ENCODE measurements around the gene LAMA3. TPM values are rescaled to one million over a fixed set of nuclear protein-coding genes. Genes with fewer than 3 reads are reported as not detected.

LAMA3 gene
- total and polyA plus RNA-seq, 2 experiments from 2014 or later, result 3.9 to 4.9 TPM

DNA sequence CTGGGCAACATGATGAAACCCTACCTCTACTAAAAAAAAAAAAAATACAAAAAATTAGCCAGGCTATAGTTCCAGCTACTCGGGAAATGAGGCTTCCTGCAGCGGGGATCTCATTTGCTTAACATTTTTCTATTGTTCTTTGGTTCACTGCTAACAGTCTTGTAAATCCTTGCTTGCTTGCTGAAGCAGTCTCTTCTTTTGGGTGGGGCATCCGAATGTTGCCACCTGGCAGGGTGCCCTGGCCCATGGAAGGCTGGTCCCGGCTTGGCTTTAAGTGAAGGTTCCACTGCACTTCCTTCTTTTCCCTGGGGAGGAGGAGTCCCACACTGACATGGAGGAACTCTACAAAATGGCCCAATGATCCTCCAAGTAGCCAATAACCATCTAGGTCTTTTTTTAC lies 20.5 kb upstream of the LAMA3 start:
- peak; percentile 72 for ATAC-seq
- no peak overlapping the region for H3K27ac Mint-ChIP-seq
- no peak overlapping the region; the same call in 1 of the 2 replicates for H2AFZ ChIP-seq

More for the DNA sequence above, 20.5 kb upstream of the LAMA3 start:
- H3K4me3 ChIP-seq, result no peak overlapping the region
- H3F3A ChIP-seq (replicated peaks; ENCODE audit: low read depth), result no peaks in the 10 kb centered on the region
- peak; percentile 38 for DNase-seq (ENCODE audit: low spot score)
- peaks cover 5% of the 10 kb centered on the region for H3K27me3 Mint-ChIP-seq (ENCODE audit: insufficient read depth, low read depth, poor library complexity)
- no peak overlapping the region for H3K4me3 Mint-ChIP-seq
- H3K27ac ChIP-seq (ENCODE audit: low read depth), result no peak overlapping the region
- peaks cover 22% of the 10 kb centered on the region for H3K4me1 ChIP-seq (ENCODE audit: insufficient read depth)
- H3K9me3 Mint-ChIP-seq, result no peaks in the 10 kb centered on the region
- H3K27me3 ChIP-seq (ENCODE audit: insufficient read depth), result no peaks in the 10 kb centered on the region
- TF ChIP-seq ZNF114 (CRISPR knock-in tag; IDR thresholded peaks at IDR 0.05), result no peak
- no peak for TF ChIP-seq EZH2 (IDR thresholded peaks at IDR 0.05; ENCODE audit: low read depth, unreplicated experiment)
- TF ChIP-seq ZNF331 (CRISPR knock-in tag; IDR thresholded peaks at IDR 0.05; ENCODE audit: low read depth), result no peak
- TF ChIP-seq STAT1 (IDR thresholded peaks at IDR 0.05; ENCODE audit: unreplicated experiment), result no peak
- no peak for TF ChIP-seq POLR2AphosphoS5 (IDR thresholded peaks at IDR 0.05; ENCODE audit: low read depth)
- TF ChIP-seq CREB1 (CRISPR knock-in tag; IDR thresholded peaks at IDR 0.05; ENCODE audit: low read depth), result no peak
- TF ChIP-seq, protein P1, sequence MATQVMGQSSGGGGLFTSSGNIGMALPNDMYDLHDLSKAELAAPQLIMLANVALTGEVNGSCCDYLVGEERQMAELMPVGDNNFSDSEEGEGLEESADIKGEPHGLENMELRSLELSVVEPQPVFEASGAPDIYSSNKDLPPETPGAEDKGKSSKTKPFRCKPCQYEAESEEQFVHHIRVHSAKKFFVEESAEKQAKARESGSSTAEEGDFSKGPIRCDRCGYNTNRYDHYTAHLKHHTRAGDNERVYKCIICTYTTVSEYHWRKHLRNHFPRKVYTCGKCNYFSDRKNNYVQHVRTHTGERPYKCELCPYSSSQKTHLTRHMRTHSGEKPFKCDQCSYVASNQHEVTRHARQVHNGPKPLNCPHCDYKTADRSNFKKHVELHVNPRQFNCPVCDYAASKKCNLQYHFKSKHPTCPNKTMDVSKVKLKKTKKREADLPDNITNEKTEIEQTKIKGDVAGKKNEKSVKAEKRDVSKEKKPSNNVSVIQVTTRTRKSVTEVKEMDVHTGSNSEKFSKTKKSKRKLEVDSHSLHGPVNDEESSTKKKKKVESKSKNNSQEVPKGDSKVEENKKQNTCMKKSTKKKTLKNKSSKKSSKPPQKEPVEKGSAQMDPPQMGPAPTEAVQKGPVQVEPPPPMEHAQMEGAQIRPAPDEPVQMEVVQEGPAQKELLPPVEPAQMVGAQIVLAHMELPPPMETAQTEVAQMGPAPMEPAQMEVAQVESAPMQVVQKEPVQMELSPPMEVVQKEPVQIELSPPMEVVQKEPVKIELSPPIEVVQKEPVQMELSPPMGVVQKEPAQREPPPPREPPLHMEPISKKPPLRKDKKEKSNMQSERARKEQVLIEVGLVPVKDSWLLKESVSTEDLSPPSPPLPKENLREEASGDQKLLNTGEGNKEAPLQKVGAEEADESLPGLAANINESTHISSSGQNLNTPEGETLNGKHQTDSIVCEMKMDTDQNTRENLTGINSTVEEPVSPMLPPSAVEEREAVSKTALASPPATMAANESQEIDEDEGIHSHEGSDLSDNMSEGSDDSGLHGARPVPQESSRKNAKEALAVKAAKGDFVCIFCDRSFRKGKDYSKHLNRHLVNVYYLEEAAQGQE (IDR thresholded peaks at IDR 0.05; ENCODE audit: unreplicated experiment), result no peak
- TF ChIP-seq CTCF (conservative IDR thresholded peaks at IDR 0.05; ENCODE audit: low read depth in 2 of 2), result no peak
- TF ChIP-seq, protein P2, sequence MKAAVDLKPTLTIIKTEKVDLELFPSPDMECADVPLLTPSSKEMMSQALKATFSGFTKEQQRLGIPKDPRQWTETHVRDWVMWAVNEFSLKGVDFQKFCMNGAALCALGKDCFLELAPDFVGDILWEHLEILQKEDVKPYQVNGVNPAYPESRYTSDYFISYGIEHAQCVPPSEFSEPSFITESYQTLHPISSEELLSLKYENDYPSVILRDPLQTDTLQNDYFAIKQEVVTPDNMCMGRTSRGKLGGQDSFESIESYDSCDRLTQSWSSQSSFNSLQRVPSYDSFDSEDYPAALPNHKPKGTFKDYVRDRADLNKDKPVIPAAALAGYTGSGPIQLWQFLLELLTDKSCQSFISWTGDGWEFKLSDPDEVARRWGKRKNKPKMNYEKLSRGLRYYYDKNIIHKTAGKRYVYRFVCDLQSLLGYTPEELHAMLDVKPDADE (IDR thresholded peaks at IDR 0.05), result no peak
- TF ChIP-seq JUNB (IDR thresholded peaks at IDR 0.05; ENCODE audit: unreplicated experiment), result no peak
- TF ChIP-seq, protein P3, sequence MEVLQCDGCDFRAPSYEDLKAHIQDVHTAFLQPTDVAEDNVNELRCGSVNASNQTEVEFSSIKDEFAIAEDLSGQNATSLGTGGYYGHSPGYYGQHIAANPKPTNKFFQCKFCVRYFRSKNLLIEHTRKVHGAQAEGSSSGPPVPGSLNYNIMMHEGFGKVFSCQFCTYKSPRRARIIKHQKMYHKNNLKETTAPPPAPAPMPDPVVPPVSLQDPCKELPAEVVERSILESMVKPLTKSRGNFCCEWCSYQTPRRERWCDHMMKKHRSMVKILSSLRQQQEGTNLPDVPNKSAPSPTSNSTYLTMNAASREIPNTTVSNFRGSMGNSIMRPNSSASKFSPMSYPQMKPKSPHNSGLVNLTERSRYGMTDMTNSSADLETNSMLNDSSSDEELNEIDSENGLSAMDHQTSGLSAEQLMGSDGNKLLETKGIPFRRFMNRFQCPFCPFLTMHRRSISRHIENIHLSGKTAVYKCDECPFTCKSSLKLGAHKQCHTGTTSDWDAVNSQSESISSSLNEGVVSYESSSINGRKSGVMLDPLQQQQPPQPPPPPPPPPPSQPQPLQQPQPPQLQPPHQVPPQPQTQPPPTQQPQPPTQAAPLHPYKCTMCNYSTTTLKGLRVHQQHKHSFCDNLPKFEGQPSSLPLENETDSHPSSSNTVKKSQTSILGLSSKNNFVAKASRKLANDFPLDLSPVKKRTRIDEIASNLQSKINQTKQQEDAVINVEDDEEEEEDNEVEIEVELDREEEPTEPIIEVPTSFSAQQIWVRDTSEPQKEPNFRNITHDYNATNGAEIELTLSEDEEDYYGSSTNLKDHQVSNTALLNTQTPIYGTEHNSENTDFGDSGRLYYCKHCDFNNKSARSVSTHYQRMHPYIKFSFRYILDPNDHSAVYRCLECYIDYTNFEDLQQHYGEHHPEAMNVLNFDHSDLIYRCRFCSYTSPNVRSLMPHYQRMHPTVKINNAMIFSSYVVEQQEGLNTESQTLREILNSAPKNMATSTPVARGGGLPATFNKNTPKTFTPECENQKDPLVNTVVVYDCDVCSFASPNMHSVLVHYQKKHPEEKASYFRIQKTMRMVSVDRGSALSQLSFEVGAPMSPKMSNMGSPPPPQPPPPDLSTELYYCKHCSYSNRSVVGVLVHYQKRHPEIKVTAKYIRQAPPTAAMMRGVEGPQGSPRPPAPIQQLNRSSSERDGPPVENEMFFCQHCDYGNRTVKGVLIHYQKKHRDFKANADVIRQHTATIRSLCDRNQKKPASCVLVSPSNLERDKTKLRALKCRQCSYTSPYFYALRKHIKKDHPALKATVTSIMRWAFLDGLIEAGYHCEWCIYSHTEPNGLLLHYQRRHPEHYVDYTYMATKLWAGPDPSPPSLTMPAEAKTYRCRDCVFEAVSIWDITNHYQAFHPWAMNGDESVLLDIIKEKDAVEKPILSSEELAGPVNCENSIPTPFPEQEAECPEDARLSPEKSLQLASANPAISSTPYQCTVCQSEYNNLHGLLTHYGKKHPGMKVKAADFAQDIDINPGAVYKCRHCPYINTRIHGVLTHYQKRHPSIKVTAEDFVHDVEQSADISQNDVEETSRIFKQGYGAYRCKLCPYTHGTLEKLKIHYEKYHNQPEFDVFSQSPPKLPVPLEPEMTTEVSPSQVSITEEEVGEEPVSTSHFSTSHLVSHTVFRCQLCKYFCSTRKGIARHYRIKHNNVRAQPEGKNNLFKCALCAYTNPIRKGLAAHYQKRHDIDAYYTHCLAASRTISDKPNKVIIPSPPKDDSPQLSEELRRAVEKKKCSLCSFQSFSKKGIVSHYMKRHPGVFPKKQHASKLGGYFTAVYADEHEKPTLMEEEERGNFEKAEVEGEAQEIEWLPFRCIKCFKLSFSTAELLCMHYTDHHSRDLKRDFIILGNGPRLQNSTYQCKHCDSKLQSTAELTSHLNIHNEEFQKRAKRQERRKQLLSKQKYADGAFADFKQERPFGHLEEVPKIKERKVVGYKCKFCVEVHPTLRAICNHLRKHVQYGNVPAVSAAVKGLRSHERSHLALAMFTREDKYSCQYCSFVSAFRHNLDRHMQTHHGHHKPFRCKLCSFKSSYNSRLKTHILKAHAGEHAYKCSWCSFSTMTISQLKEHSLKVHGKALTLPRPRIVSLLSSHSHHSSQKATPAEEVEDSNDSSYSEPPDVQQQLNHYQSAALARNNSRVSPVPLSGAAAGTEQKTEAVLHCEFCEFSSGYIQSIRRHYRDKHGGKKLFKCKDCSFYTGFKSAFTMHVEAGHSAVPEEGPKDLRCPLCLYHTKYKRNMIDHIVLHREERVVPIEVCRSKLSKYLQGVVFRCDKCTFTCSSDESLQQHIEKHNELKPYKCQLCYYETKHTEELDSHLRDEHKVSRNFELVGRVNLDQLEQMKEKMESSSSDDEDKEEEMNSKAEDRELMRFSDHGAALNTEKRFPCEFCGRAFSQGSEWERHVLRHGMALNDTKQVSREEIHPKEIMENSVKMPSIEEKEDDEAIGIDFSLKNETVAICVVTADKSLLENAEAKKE (CRISPR knock-in tag; IDR thresholded peaks at IDR 0.05), result no peak
- no peak for TF ChIP-seq EZH2phosphoT487 (IDR thresholded peaks at IDR 0.05; ENCODE audit: unreplicated experiment)
- TF ChIP-seq NANOG (IDR thresholded peaks at IDR 0.05; ENCODE audit: borderline replicate concordance), result no peak
- no peaks in the 10 kb centered on the region for H3K9me2 ChIP-seq (ENCODE audit: insufficient read depth)
- peaks cover 17% of the 10 kb centered on the region for H3K4me1 Mint-ChIP-seq
- no peaks in the 10 kb centered on the region for H3K36me3 ChIP-seq (ENCODE audit: insufficient read depth)
- no peaks in the 10 kb centered on the region for H4K20me1 ChIP-seq (replicated peaks; ENCODE audit: insufficient read depth)
- no peaks in the 10 kb centered on the region for H3K79me2 ChIP-seq (replicated peaks; ENCODE audit: insufficient read depth)
- H3K4me2 ChIP-seq, result peak overlapping the region; percentile 28
- no peaks in the 10 kb centered on the region for H3K36me3 Mint-ChIP-seq (ENCODE audit: low read depth)
